ENCODE measurements around the gene SPARC. TPM values are rescaled to one million over a fixed set of nuclear protein-coding genes. Genes with fewer than 3 reads are reported as not detected.
"Not testable (repeated sequence)": the region's sequence is repeated elsewhere in the genome, so short reads cannot be mapped to it uniquely, and the experiment has no call there.

Gene SPARC
- total RNA-seq, 2 experiments from 2014 or later, result 0.78 to 0.80 TPM

DNA sequence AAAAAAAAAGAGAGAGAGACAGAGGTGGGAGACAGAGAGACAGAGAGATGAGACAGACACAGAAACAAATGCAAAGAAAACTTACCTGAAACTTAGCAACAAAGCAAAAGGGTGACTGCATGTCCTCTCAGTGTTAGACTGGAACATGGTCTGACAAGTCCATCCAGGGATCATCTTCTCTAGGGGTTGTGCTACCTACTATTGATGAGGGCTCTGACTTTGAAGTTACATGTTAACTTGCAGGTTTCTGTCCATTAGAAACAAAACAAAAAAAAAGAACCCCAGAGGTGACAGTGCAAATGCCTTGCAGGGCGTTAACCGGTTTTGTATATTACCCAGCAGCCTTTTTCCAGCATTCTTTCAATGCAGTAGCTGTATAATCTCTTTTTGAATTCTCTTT lies 13.6 kb upstream of the SPARC start:
- H3K9me3 Mint-ChIP-seq, result no peaks in the 10 kb centered on the region
- no peaks in the 10 kb centered on the region for H3K27me3 ChIP-seq (ENCODE audit: control insufficient read depth in 1 of 2, insufficient read depth in 2 of 2, low read length in 2 of 2)
- no peak overlapping the region for H3K4me3 Mint-ChIP-seq
- H3K4me1 ChIP-seq (ENCODE audit: insufficient read depth, low read length), result no peaks in the 10 kb centered on the region
- no peak overlapping the region for H3K27ac Mint-ChIP-seq
- H3K9me3 ChIP-seq (ENCODE audit: control insufficient read depth in 1 of 2, insufficient read depth in 1 of 2, low read length in 2 of 2), result no peaks in the 10 kb centered on the region
- ChIA-PET POLR2A (interaction anchor here (0.7 kb wide), 1 partner anchor 17 kb away, joined by 5 read pairs; no protein-coding TSS in a partner anchor), CTCF (no interaction called here)
- H3K27ac ChIP-seq (ENCODE audit: low read depth in 1 of 2, low read length in 2 of 2), result no peak overlapping the region
- no peak overlapping the region for H3K4me3 ChIP-seq (ENCODE audit: low read length)
- peaks cover 9% of the 10 kb centered on the region for H3K27me3 Mint-ChIP-seq
- H3K36me3 ChIP-seq (ENCODE audit: insufficient read depth, low read length), result no peaks in the 10 kb centered on the region
- H3K36me3 Mint-ChIP-seq (ENCODE audit: low read depth), result no peaks in the 10 kb centered on the region
- DNase-seq (no peak), ATAC-seq (ENCODE audit: poor library complexity) (no peak)
- intact Hi-C loops (cut with DNase I, micrococcal nuclease), result no loop called here
- no peaks in the 10 kb centered on the region for H3K4me1 Mint-ChIP-seq (ENCODE audit: low read depth)
- TF ChIP-seq, protein P1, sequence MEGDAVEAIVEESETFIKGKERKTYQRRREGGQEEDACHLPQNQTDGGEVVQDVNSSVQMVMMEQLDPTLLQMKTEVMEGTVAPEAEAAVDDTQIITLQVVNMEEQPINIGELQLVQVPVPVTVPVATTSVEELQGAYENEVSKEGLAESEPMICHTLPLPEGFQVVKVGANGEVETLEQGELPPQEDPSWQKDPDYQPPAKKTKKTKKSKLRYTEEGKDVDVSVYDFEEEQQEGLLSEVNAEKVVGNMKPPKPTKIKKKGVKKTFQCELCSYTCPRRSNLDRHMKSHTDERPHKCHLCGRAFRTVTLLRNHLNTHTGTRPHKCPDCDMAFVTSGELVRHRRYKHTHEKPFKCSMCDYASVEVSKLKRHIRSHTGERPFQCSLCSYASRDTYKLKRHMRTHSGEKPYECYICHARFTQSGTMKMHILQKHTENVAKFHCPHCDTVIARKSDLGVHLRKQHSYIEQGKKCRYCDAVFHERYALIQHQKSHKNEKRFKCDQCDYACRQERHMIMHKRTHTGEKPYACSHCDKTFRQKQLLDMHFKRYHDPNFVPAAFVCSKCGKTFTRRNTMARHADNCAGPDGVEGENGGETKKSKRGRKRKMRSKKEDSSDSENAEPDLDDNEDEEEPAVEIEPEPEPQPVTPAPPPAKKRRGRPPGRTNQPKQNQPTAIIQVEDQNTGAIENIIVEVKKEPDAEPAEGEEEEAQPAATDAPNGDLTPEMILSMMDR (IDR thresholded peaks at IDR 0.05), result no peak

DNA sequence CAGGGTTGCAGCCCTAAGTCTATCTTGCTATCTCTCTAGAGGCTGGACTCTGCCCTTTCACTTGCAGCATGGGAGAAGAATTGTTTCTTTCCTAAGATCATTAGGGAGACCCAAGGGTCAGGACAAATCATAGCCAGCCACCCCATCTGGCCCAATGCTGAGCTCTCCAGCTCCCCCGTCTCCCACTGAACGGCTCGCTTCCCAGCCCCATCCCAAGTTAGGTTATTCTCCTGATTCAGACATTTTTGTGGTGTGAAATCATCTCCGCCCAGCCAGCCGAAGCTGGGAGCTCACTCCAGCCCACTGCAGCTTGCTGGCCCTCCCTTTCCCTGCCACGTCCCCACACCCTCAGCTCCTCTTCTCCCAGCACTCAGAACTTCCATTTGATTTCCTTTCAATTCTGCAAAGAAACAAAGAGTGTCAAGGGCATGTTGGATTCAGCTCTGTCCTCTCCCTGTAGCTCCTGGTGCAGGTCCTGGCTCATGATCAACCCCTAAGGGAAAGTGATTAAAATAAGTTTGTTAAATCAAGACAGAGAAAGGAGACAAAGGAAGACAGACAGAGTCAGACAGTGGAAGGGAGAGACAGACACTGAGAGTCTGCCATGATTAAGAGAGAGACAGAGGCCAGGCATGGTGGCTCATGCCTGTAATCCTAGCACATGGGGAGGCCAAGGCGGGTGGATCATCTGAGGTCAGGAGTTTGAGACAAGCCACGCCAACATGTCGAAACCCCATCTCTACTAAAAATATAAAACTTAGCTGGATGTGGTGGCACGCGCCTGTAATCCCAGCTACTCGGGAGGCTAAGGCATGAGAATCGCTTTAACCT lies 12.6 kb upstream of the SPARC start:
- H3K4me1 Mint-ChIP-seq (ENCODE audit: low read depth), result no peaks in the 10 kb centered on the region
- H3K9me3 ChIP-seq (ENCODE audit: control insufficient read depth in 1 of 2, insufficient read depth in 1 of 2, low read length in 2 of 2), result no peaks in the 10 kb centered on the region
- TF ChIP-seq, protein P1 (IDR thresholded peaks at IDR 0.05), result no peak
- no peaks in the 10 kb centered on the region for H3K9me3 Mint-ChIP-seq
- DNase-seq (no peak), ATAC-seq (ENCODE audit: poor library complexity) (no peak)
- ChIA-PET POLR2A (no interaction called here), CTCF (interaction anchor here (0.7 kb wide), 1 partner anchor 70 kb away, joined by 3 read pairs; no protein-coding TSS in a partner anchor)
- H3K36me3 Mint-ChIP-seq (ENCODE audit: low read depth), result no peaks in the 10 kb centered on the region
- no peaks in the 10 kb centered on the region for H3K4me1 ChIP-seq (ENCODE audit: insufficient read depth, low read length)
- H3K27me3 ChIP-seq (ENCODE audit: control insufficient read depth in 1 of 2, insufficient read depth in 2 of 2, low read length in 2 of 2), result no peaks in the 10 kb centered on the region
- H3K27me3 Mint-ChIP-seq, result peaks cover 9% of the 10 kb centered on the region
- no peak overlapping the region for H3K27ac Mint-ChIP-seq
- intact Hi-C loops (cut with DNase I, micrococcal nuclease), result no loop called here
- no peak overlapping the region for H3K4me3 Mint-ChIP-seq
- no peak overlapping the region for H3K27ac ChIP-seq (ENCODE audit: low read depth in 1 of 2, low read length in 2 of 2)
- no peaks in the 10 kb centered on the region for H3K36me3 ChIP-seq (ENCODE audit: insufficient read depth, low read length)
- no peak overlapping the region for H3K4me3 ChIP-seq (ENCODE audit: low read length)

DNA sequence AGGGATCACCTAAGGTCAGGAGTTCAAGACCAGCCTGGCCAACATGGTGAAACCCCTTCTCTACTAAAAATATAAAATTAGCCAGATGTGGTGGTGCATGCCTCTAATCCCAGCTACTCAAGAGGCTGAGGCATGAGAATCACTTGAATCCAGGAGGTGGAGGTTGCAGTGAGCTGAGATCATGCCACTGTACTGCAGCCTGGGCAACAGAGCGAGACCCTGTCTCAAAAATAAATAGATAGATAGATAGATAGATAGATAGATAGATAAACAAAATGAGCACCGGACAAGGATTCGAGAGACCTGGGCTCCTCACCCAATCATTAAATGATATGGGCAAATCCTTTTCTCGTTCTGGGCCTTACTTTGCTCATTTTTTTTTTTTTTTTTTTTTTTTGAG lies 11.4 kb upstream of the SPARC start:
- H3K27ac ChIP-seq (ENCODE audit: low read depth in 1 of 2, low read length in 2 of 2); CTCF ChIA-PET: not testable (repeated sequence)

More for the DNA sequence above, 11.4 kb upstream of the SPARC start:
- H3K4me3 ChIP-seq (ENCODE audit: low read length); H3K27me3 Mint-ChIP-seq; H3K36me3 ChIP-seq (ENCODE audit: insufficient read depth, low read length); ATAC-seq (ENCODE audit: poor library complexity); H3K36me3 Mint-ChIP-seq (ENCODE audit: low read depth); intact Hi-C loops (cut with DNase I, micrococcal nuclease); DNase-seq; H3K4me1 ChIP-seq (ENCODE audit: insufficient read depth, low read length); H3K4me1 Mint-ChIP-seq (ENCODE audit: low read depth); H3K27me3 ChIP-seq (ENCODE audit: control insufficient read depth in 1 of 2, insufficient read depth in 2 of 2, low read length in 2 of 2); H3K9me3 ChIP-seq (ENCODE audit: control insufficient read depth in 1 of 2, insufficient read depth in 1 of 2, low read length in 2 of 2); H3K9me3 Mint-ChIP-seq; H3K27ac Mint-ChIP-seq; H3K4me3 Mint-ChIP-seq: not testable (repeated sequence)
- POLR2A ChIA-PET, result interaction anchor here (0.6 kb wide), 1 partner anchor 28 kb away, joined by 3 read pairs; no protein-coding TSS in a partner anchor

All from CD4-positive, alpha-beta T cell (primary cell).